CD4-positive, alpha-beta T cell (primary cell): ENCODE measurements around the gene TTC28. TPM values are rescaled to one million over a fixed set of nuclear protein-coding genes. Genes with fewer than 3 reads are reported as not detected.
"Not testable (repeated sequence)": the region's sequence is repeated elsewhere in the genome, so short reads cannot be mapped to it uniquely, and the experiment has no call there.

Source experiments
- ATAC-seq: fragments of 200-7000 bp; cut with Tn5 transposase; one replicate; pipeline ENCODE4 v1.10.0; 2022; ENCODE audit warnings: mild to moderate bottlenecking; ENCODE audit not compliant: poor library complexity
- CTCF ChIA-PET: fragments of 350-600 bp; sonication (Branson Sonifier 250); formaldehyde crosslinking; loops from one replicate; lab custom pipeline; 2021; ENCODE audit warnings: antibody characterized with exemption, inconsistent platforms; lab: Charles Lee
- POLR2A ChIA-PET: fragments of 350-600 bp; sonication (Branson Sonifier 250); formaldehyde crosslinking; loops from one replicate; lab custom pipeline; 2021; ENCODE audit warnings: antibody characterized with exemption, inconsistent platforms; lab: Charles Lee
- DNase-seq, 14 experiments: peaks; one replicate each; pipeline ENCODE4 v3.0.0-alpha.2; 2013 to 2020; ENCODE audit warnings: mixed read lengths in 2 of 14
- H3K27ac ChIP-seq, 2 donors: one replicate each; pipeline versions ENCODE4 v1.5.1 to v1.7.0; 2013; ENCODE audit warnings: low read length in 2 of 2, low read depth in 1 of 2, mild to moderate bottlenecking in 1 of 2
- H3K27me3 ChIP-seq, 2 experiments: 1 replicate in 1 of 2; 2 replicates in 1 of 2; pipeline versions ENCODE4 v1.6.1 to v1.7.0; 2013; ENCODE audit warnings: low read length in 2 of 2, control low read depth in 1 of 2, mild to moderate bottlenecking in 1 of 2, moderate library complexity in 1 of 2; ENCODE audit not compliant: insufficient read depth in 2 of 2, control insufficient read depth in 1 of 2
- H3K36me3 ChIP-seq: one replicate; pipeline ENCODE4 v1.6.1; 2013; ENCODE audit warnings: low read length, control low read depth; ENCODE audit not compliant: insufficient read depth
- H3K4me1 ChIP-seq: one replicate; pipeline ENCODE4 v1.6.1; 2013; ENCODE audit warnings: low read length, control low read depth; ENCODE audit not compliant: insufficient read depth
- H3K4me3 ChIP-seq: one replicate; pipeline ENCODE4 v1.5.1; 2013; ENCODE audit warnings: mild to moderate bottlenecking, low read length, moderate library complexity
- H3K9me3 ChIP-seq, 2 experiments: 1 replicate in 1 of 2; 2 replicates in 1 of 2; pipeline versions ENCODE4 v1.6.1 to v1.7.0; 2013; ENCODE audit warnings: low read length in 2 of 2, mild to moderate bottlenecking in 2 of 2, control low read depth in 1 of 2, moderate library complexity in 1 of 2; ENCODE audit not compliant: control insufficient read depth in 1 of 2, insufficient read depth in 1 of 2
- H3K27ac Mint-ChIP-seq: one replicate; pipeline ENCODE4 v1.8.0; 2020; ENCODE audit warnings: mixed read lengths
- H3K27me3 Mint-ChIP-seq: one replicate; pipeline ENCODE4 v1.8.0; 2021; ENCODE audit warnings: mixed read lengths
- H3K36me3 Mint-ChIP-seq: one replicate; pipeline ENCODE4 v1.8.0; 2021; ENCODE audit warnings: low read depth, mixed read lengths
- H3K4me1 Mint-ChIP-seq: one replicate; pipeline ENCODE4 v1.8.0; 2021; ENCODE audit warnings: low read depth, mixed read lengths
- H3K4me3 Mint-ChIP-seq: one replicate; pipeline ENCODE4 v1.8.0; 2020; ENCODE audit warnings: mild to moderate bottlenecking, mixed read lengths
- H3K9me3 Mint-ChIP-seq: one replicate; pipeline ENCODE4 v1.8.0; 2020; ENCODE audit warnings: mixed read lengths
- CTCF ChIP-seq: fragments of 200-600 bp; IDR thresholded peaks from one replicate; pipeline ENCODE4 v1.8.0; 2022; ENCODE audit warnings: antibody characterized with exemption, mild to moderate bottlenecking
- intact Hi-C, 2 experiments: fragments of 100-400 bp; cut with DNase I in 1 of 2; cut with micrococcal nuclease in 1 of 2; formaldehyde crosslinking; loops; one replicate each; pipeline versions ENCODE4 v1.15.1 to v1.9.0; 2023 to 2025; cut with DNase I, micrococcal nuclease
- total RNA-seq, 174 experiments: library from RNA in 2 of 174; stranded (reverse) in 2 of 174; gene quantifications; one replicate each; pipeline ENCODE4 v1.2.3 and lab custom pipeline; 2021 to 2026

TTC28 gene
- total RNA-seq, 2 experiments from 2014 or later: 4.6 to 5.7 TPM

DNA sequence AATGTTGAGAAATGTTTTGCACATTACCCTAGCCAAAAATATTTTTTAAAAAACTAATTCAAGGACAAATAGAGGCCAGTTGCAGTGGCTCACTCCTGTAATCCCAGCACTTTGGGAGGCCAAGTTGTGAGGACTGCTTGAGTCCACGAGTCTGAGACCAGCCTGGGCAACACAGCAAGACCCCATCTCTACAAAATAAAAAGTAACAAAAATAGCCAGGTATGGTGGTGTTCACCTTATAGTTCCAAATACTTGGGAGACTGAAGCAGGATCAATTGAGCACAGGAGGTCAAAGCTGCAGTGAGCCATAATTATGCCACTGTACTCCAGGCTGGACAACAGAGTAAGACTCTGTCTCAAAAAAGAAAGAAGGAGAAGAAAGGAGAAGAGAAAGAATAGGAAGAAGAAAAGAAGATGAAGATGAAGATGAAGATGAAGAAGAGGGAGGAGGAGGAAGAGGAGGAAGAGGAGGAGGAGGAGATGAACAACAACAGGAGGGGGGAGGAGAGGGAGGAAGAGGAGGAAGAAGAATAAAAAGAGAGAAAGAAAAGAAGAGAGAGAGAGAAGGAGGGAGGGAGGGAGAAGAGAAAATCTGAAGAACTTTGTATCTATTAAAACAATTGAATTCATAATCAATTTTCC, 136.5 kb downstream of the TTC28 start:
- intact Hi-C loops: no loop called here
- ChIA-PET POLR2A (no interaction called here), CTCF (no interaction called here)
- TF ChIP-seq CTCF: no peak
- no peak overlapping the region for H3K27ac Mint-ChIP-seq
- H3K4me3 Mint-ChIP-seq: no peak overlapping the region
- H3K36me3 Mint-ChIP-seq: no peaks in the 10 kb centered on the region
- Histone ChIP-seq H3K9me3 (no peaks in the 10 kb centered on the region), H3K27me3 (no peaks in the 10 kb centered on the region), H3K36me3 (no peaks in the 10 kb centered on the region), H3K4me3 (no peak overlapping the region), H3K27ac (no peak overlapping the region), H3K4me1 (no peaks in the 10 kb centered on the region)
- H3K9me3 Mint-ChIP-seq: peaks cover 2% of the 10 kb centered on the region
- H3K27me3 Mint-ChIP-seq: peaks cover 11% of the 10 kb centered on the region
- DNase-seq (no peak), ATAC-seq (no peak)
- H3K4me1 Mint-ChIP-seq: no peaks in the 10 kb centered on the region

DNA sequence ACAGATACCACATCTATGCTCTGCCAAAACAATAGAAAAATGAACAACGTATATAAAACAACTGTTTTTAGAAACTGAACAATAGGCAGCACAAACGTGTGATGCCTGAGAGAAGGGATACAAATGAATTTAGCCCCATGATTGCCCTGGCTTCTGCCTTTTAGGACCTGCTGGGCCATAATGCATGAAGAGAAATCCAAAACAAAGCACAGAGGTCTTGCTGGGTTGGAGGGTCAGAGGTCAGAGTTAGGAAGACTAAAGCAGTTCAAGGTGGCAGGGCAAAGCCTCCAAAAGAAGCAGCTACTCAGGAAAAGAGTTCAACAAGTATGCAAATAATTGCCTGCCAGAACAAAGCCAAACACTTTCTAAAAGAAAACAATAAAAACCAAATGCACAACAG, 138.5 kb downstream of the TTC28 start:
- CTCF ChIA-PET: no interaction called here
- Histone ChIP-seq H3K36me3 (no peaks in the 10 kb centered on the region), H3K4me1 (no peaks in the 10 kb centered on the region), H3K4me3 (no peak overlapping the region), H3K9me3 (no peaks in the 10 kb centered on the region), H3K27me3 (no peaks in the 10 kb centered on the region), H3K27ac (no peak overlapping the region)
- Mint-ChIP-seq H3K27ac (no peak overlapping the region), H3K9me3 (peaks cover 2% of the 10 kb centered on the region), H3K36me3 (no peaks in the 10 kb centered on the region), H3K4me3 (no peak overlapping the region), H3K27me3 (peaks cover 11% of the 10 kb centered on the region), H3K4me1 (no peaks in the 10 kb centered on the region)
- POLR2A ChIA-PET: no interaction called here
- ATAC-seq: no peak
- intact Hi-C loops: no loop called here
- TF ChIP-seq CTCF: no peak
- no peak for DNase-seq

GRCh38 chr22:28538922-28539321, 140.7 kb downstream of the TTC28 start:
- Mint-ChIP-seq H3K9me3 (peaks cover 2% of the 10 kb centered on the region), H3K27me3 (peaks cover 8% of the 10 kb centered on the region), H3K4me3 (no peak overlapping the region), H3K27ac (no peak overlapping the region), H3K36me3 (no peaks in the 10 kb centered on the region), H3K4me1 (no peaks in the 10 kb centered on the region)
- DNase-seq (no peak), ATAC-seq (no peak)
- no peak overlapping the region for H3K4me3 ChIP-seq
- no peak for TF ChIP-seq CTCF
- H3K27me3 ChIP-seq: no peaks in the 10 kb centered on the region
- intact Hi-C loops: no loop called here
- POLR2A ChIA-PET: no interaction called here
- no peaks in the 10 kb centered on the region for H3K4me1 ChIP-seq
- CTCF ChIA-PET: no interaction called here
- no peaks in the 10 kb centered on the region for H3K9me3 ChIP-seq
- H3K36me3 ChIP-seq: no peaks in the 10 kb centered on the region
- no peak overlapping the region for H3K27ac ChIP-seq

GRCh38 chr22:28530565-28530964, 149.1 kb downstream of the TTC28 start:
- H3K4me3 Mint-ChIP-seq, H3K27me3 ChIP-seq, CTCF ChIA-PET, H3K4me3 ChIP-seq, H3K9me3 Mint-ChIP-seq, H3K4me1 Mint-ChIP-seq, H3K9me3 ChIP-seq, intact Hi-C loops, H3K27ac Mint-ChIP-seq, DNase-seq, H3K36me3 Mint-ChIP-seq, POLR2A ChIA-PET, ATAC-seq, H3K4me1 ChIP-seq, H3K36me3 ChIP-seq, H3K27ac ChIP-seq: not testable (repeated sequence)
- H3K27me3 Mint-ChIP-seq: peaks cover 27% of the 10 kb centered on the region

DNA sequence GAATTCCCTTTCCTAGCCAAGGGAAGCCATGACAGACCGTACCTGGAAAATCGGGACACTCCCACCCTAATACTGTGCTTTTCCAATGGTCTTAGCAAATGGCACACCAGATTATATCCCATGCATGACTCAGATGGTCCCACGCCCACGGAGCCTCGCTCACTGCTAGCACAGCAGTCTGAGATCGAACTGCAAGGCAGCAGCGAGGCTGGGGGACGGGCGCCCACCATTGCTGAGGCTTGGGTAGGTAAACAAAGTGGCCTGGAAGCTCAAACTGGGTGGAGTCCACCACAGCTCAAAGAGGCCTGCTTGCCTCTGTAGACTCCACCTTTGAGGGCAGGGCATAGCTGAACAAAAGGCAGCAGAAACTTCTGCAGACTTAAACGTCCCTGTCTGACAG, 150.5 kb downstream of the TTC28 start:
- H3K27ac Mint-ChIP-seq, intact Hi-C loops, DNase-seq, H3K4me1 ChIP-seq, H3K27me3 ChIP-seq, ATAC-seq, H3K9me3 ChIP-seq, H3K9me3 Mint-ChIP-seq, H3K4me3 ChIP-seq, H3K36me3 ChIP-seq, H3K36me3 Mint-ChIP-seq, H3K27ac ChIP-seq, CTCF ChIA-PET, H3K4me1 Mint-ChIP-seq, H3K4me3 Mint-ChIP-seq, POLR2A ChIA-PET: not testable (repeated sequence)
- H3K27me3 Mint-ChIP-seq: peaks cover 27% of the 10 kb centered on the region
